ENCODE data around the gene RGMA. TPM values are rescaled to one million over a fixed set of nuclear protein-coding genes. Genes with fewer than 3 reads are reported as not detected.

RGMA gene
- total and polyA plus RNA-seq, 2 donors (not counting 1 experiment from before 2014, with no cell fraction given): not detected

DNA sequence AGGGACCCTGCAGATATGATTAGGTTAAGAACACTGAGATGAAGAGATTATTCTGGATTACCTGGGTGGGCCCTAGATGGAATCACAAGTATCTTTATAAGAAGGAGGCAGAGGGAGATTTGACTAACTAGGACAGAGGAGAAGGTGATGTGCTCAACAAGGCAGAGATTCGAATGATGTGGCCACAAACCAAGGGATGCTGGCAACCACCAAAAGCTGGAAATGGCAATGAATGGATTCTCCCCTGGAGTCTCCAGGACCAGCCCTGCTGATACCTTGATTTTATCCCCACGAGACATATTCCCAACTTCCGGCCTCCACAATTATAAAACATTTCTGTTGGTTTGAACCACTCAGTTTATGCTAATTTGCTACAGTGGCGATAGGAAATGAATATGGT is 42.9 kb downstream of the RGMA start:
- H3K27ac Mint-ChIP-seq: no peak overlapping the region
- DNase-seq (no peak), ATAC-seq (ENCODE audit: low read depth) (no peak)
- ChIA-PET POLR2A (no interaction called here), CTCF (interaction anchor here (0.8 kb wide), 1 partner anchor 16 kb away, joined by 4 read pairs; no protein-coding TSS in a partner anchor)
- Histone ChIP-seq H4K20me1 (ENCODE audit: control insufficient read depth, insufficient read depth, low read length, poor library complexity, severe bottlenecking) (no peaks in the 10 kb centered on the region), H3K4me1 (ENCODE audit: control insufficient read depth in 2 of 2, insufficient read depth in 2 of 2, low read length in 2 of 2) (peaks cover 6 to 8% of the 10 kb centered on the region in 2 donors), H3K27ac (ENCODE audit: low read length in 2 of 2) (no peak overlapping the region), H3K4me2 (replicated peaks; ENCODE audit: low read depth, low read length, poor library complexity, severe bottlenecking) (no peak overlapping the region), H3K36me3 (replicated peaks in 1 of 2; ENCODE audit: control extremely low read depth in 1 of 2, control insufficient read depth in 1 of 2, extremely low read depth in 1 of 2, insufficient read depth in 2 of 2, low read length in 1 of 2) (no peaks in the 10 kb centered on the region), H3K79me2 (ENCODE audit: control insufficient read depth, insufficient read depth, low read length) (no peaks in the 10 kb centered on the region), H2AFZ (ENCODE audit: insufficient read depth, low read depth, low read length, poor library complexity, severe bottlenecking) (no peak overlapping the region), H3K9ac (ENCODE audit: low read length) (no peak overlapping the region), H3K9me3 (ENCODE audit: control extremely low read depth in 1 of 3, control insufficient read depth in 2 of 3, insufficient read depth in 1 of 3, low read length in 2 of 3) (peaks cover 0 to 15% (median 4%) of the 10 kb centered on the region in 3 donors), H3K4me3 (ENCODE audit: control extremely low read depth in 1 of 5, extremely low read depth in 1 of 5, insufficient read depth in 1 of 5, low read depth in 2 of 5, low read length in 4 of 5) (no peak overlapping the region), H3K27me3 (replicated peaks in 1 of 4; ENCODE audit: control extremely low read depth in 1 of 4, control insufficient read depth in 3 of 4, insufficient read depth in 4 of 4, low read length in 3 of 4) (peaks cover 0 to 16% (median 0%) of the 10 kb centered on the region in 4 experiments)
- H3K4me3 Mint-ChIP-seq: no peak overlapping the region
- peaks cover 31% of the 10 kb centered on the region for H3K27me3 Mint-ChIP-seq
- peaks cover 2% of the 10 kb centered on the region for H3K9me3 Mint-ChIP-seq (ENCODE audit: insufficient read depth)
- intact Hi-C loops (cut with micrococcal nuclease): no loop called here
- TF ChIP-seq, protein P1, sequence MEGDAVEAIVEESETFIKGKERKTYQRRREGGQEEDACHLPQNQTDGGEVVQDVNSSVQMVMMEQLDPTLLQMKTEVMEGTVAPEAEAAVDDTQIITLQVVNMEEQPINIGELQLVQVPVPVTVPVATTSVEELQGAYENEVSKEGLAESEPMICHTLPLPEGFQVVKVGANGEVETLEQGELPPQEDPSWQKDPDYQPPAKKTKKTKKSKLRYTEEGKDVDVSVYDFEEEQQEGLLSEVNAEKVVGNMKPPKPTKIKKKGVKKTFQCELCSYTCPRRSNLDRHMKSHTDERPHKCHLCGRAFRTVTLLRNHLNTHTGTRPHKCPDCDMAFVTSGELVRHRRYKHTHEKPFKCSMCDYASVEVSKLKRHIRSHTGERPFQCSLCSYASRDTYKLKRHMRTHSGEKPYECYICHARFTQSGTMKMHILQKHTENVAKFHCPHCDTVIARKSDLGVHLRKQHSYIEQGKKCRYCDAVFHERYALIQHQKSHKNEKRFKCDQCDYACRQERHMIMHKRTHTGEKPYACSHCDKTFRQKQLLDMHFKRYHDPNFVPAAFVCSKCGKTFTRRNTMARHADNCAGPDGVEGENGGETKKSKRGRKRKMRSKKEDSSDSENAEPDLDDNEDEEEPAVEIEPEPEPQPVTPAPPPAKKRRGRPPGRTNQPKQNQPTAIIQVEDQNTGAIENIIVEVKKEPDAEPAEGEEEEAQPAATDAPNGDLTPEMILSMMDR (IDR thresholded peaks at IDR 0.05): no peak
- TF ChIP-seq EZH2 (IDR thresholded peaks at IDR 0.05; ENCODE audit: borderline replicate concordance, insufficient read depth, low read depth, low read length, poor library complexity, severe bottlenecking): no peak
- 86% methylated on average over 1 of the region's 4 CpGs for WGBS (ENCODE audit: insufficient coverage)
- H3K4me1 Mint-ChIP-seq: peaks cover 7% of the 10 kb centered on the region

DNA sequence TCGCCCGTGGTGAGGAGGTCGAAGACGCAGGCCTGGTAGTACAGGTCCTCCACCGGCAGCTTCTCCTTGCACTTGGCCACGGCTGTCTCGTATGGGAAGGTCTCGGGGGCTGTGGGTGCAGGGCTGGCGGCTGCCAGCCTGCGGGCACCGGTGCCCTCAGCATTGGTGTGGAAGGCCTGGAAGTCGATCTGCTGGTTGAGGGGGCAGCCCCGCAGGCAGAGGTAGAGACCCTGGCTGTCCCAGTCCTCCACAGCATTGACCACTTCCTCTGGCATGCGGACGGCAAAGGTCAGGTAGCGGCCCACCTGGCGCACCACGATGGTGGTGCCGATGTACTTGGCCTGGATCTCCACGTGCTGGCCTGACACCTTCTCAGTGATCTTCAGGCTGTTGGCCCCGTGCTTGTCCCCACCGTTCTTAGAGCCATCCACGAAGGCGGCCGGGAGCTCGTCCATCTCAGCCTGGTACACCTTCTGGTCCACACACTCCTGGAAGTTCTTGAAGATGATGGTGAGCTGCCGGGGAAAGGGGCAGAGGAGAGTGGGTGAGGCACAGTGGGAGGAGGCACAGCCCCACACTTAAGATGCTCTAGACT is 43.7 kb downstream of the RGMA start:
- no peak overlapping the region for H3K27ac ChIP-seq (ENCODE audit: low read length in 2 of 2)
- peaks cover 6 to 8% of the 10 kb centered on the region in 2 donors for H3K4me1 ChIP-seq (ENCODE audit: control insufficient read depth in 2 of 2, insufficient read depth in 2 of 2, low read length in 2 of 2)
- no peaks in the 10 kb centered on the region for H4K20me1 ChIP-seq (ENCODE audit: control insufficient read depth, insufficient read depth, low read length, poor library complexity, severe bottlenecking)
- no peak overlapping the region for H3K4me3 ChIP-seq (ENCODE audit: control extremely low read depth in 1 of 5, extremely low read depth in 1 of 5, insufficient read depth in 1 of 5, low read depth in 2 of 5, low read length in 4 of 5)
- Mint-ChIP-seq H3K4me3 (no peak overlapping the region), H3K4me1 (peaks cover 7% of the 10 kb centered on the region), H3K27me3 (peaks cover 34% of the 10 kb centered on the region), H3K9me3 (ENCODE audit: insufficient read depth) (peaks cover 2% of the 10 kb centered on the region), H3K27ac (no peak overlapping the region)
- POLR2A ChIA-PET: no interaction called here
- peaks cover 0 to 16% (median 0%) of the 10 kb centered on the region in 4 experiments for H3K27me3 ChIP-seq (replicated peaks in 1 of 4; ENCODE audit: control extremely low read depth in 1 of 4, control insufficient read depth in 3 of 4, insufficient read depth in 4 of 4, low read length in 3 of 4)
- peaks cover 0 to 15% (median 4%) of the 10 kb centered on the region in 3 donors for H3K9me3 ChIP-seq (ENCODE audit: control extremely low read depth in 1 of 3, control insufficient read depth in 2 of 3, insufficient read depth in 1 of 3, low read length in 2 of 3)
- no peak overlapping the region for H3K9ac ChIP-seq (ENCODE audit: low read length)
- intact Hi-C loops (cut with micrococcal nuclease): no loop called here
- WGBS (ENCODE audit: insufficient coverage): 96% methylated on average over 21 of the region's 27 CpGs
- no peak for DNase-seq
- no peak overlapping the region for H2AFZ ChIP-seq (ENCODE audit: insufficient read depth, low read depth, low read length, poor library complexity, severe bottlenecking)
- TF ChIP-seq, protein P1 (IDR thresholded peaks at IDR 0.05): no peak
- no peak for TF ChIP-seq EZH2 (IDR thresholded peaks at IDR 0.05; ENCODE audit: borderline replicate concordance, insufficient read depth, low read depth, low read length, poor library complexity, severe bottlenecking)
- no peaks in the 10 kb centered on the region for H3K79me2 ChIP-seq (ENCODE audit: control insufficient read depth, insufficient read depth, low read length)
- no peak for ATAC-seq (ENCODE audit: low read depth)
- CTCF ChIA-PET: interaction anchor here (0.8 kb wide), 1 partner anchor 15 kb away, joined by 4 read pairs; no protein-coding TSS in a partner anchor
- no peak overlapping the region for H3K4me2 ChIP-seq (replicated peaks; ENCODE audit: low read depth, low read length, poor library complexity, severe bottlenecking)
- no peaks in the 10 kb centered on the region for H3K36me3 ChIP-seq (replicated peaks in 1 of 2; ENCODE audit: control extremely low read depth in 1 of 2, control insufficient read depth in 1 of 2, extremely low read depth in 1 of 2, insufficient read depth in 2 of 2, low read length in 1 of 2)
